ENCODE data around the gene TBL1XR1. TPM values are rescaled to one million over a fixed set of nuclear protein-coding genes. Genes with fewer than 3 reads are reported as not detected.
A peak's percentile ranks its signal among the peaks of the same experiment; 100 is the strongest.

TBL1XR1 gene
- total and polyA plus RNA-seq, 2 experiments from 2014 or later = 30.2 to 165 TPM

- Histone ChIP-seq H3K4me2 (no peak overlapping the region), H3K9me2 (replicated peaks; ENCODE audit: insufficient read depth) (no peaks in the 10 kb centered on the region), H3K9me3 (ENCODE audit: low read depth) (no peaks in the 10 kb centered on the region), H4K20me1 (ENCODE audit: insufficient read depth, poor library complexity, severe bottlenecking) (no peaks in the 10 kb centered on the region), H3K27me3 (no peaks in the 10 kb centered on the region), H3K27ac (peak overlapping the region; percentile 83), H3K79me2 (no peaks in the 10 kb centered on the region), H3K4me1 (ENCODE audit: insufficient read depth) (peaks cover 6% of the 10 kb centered on the region), H3K36me3 (replicated peaks; ENCODE audit: insufficient read depth, low read depth) (no peaks in the 10 kb centered on the region), H2AFZ (no peak overlapping the region), H3K4me3 (no peak overlapping the region)
- TF ChIP-seq EZH2 (IDR thresholded peaks at IDR 0.05; ENCODE audit: borderline replicate concordance) (no peak), CTCF (IDR thresholded peaks at IDR 0.05; ENCODE audit: poor library complexity) (no peak), EZH2phosphoT487 (IDR thresholded peaks at IDR 0.05; ENCODE audit: low read depth, severe bottlenecking, unreplicated experiment) (no peak)
- no peak for DNase-seq (ENCODE audit: low spot score)
These were observed 15.0 kb upstream of the TBL1XR1 start for GRCh38 chr3:177212278-177212610.

- Histone ChIP-seq H3K36me3 (replicated peaks; ENCODE audit: insufficient read depth, low read depth) (no peaks in the 10 kb centered on the region), H4K20me1 (ENCODE audit: insufficient read depth, poor library complexity, severe bottlenecking) (no peaks in the 10 kb centered on the region), H2AFZ (no peak overlapping the region), H3K4me3 (no peak overlapping the region), H3K4me1 (ENCODE audit: insufficient read depth) (peaks cover 6% of the 10 kb centered on the region), H3K27me3 (no peaks in the 10 kb centered on the region), H3K27ac (peak overlapping the region; percentile 83), H3K9me2 (replicated peaks; ENCODE audit: insufficient read depth) (no peaks in the 10 kb centered on the region), H3K4me2 (no peak overlapping the region), H3K9me3 (ENCODE audit: low read depth) (no peaks in the 10 kb centered on the region), H3K79me2 (no peaks in the 10 kb centered on the region)
- TF ChIP-seq EZH2 (IDR thresholded peaks at IDR 0.05; ENCODE audit: borderline replicate concordance) (no peak), EZH2phosphoT487 (IDR thresholded peaks at IDR 0.05; ENCODE audit: low read depth, severe bottlenecking, unreplicated experiment) (no peak), CTCF (IDR thresholded peaks at IDR 0.05; ENCODE audit: poor library complexity) (no peak)
- peak; percentile 70 for DNase-seq (ENCODE audit: low spot score)
- 68% methylated on average over 7 of the region's 7 CpGs for WGBS (ENCODE audit: low lambda C conversion rate, missing lambda C conversion rate)
These were observed 14.4 kb upstream of the TBL1XR1 start for GRCh38 chr3:177211503-177212277.

GRCh38 chr3:177210744-177211502 lies 13.6 kb upstream of the TBL1XR1 start:
- Histone ChIP-seq H3K4me3 (no peak overlapping the region), H3K27me3 (no peaks in the 10 kb centered on the region), H3K9me2 (replicated peaks; ENCODE audit: insufficient read depth) (no peaks in the 10 kb centered on the region), H3K4me1 (ENCODE audit: insufficient read depth) (peaks cover 6% of the 10 kb centered on the region), H3K79me2 (no peaks in the 10 kb centered on the region), H3K9me3 (ENCODE audit: low read depth) (no peaks in the 10 kb centered on the region), H2AFZ (no peak overlapping the region), H3K27ac (peak overlapping the region; percentile 83), H3K36me3 (replicated peaks; ENCODE audit: insufficient read depth, low read depth) (no peaks in the 10 kb centered on the region), H4K20me1 (ENCODE audit: insufficient read depth, poor library complexity, severe bottlenecking) (no peaks in the 10 kb centered on the region), H3K4me2 (no peak overlapping the region)
- TF ChIP-seq EZH2 (IDR thresholded peaks at IDR 0.05; ENCODE audit: borderline replicate concordance) = no peak
- TF ChIP-seq CTCF (IDR thresholded peaks at IDR 0.05; ENCODE audit: poor library complexity) = no peak
- TF ChIP-seq EZH2phosphoT487 (IDR thresholded peaks at IDR 0.05; ENCODE audit: low read depth, severe bottlenecking, unreplicated experiment) = no peak
- 91% methylated on average over 11 of the region's 11 CpGs for WGBS (ENCODE audit: low lambda C conversion rate, missing lambda C conversion rate)
- DNase-seq (ENCODE audit: low spot score) = no peak
